WTC11 (cell line): ENCODE results near the gene NOC2L. TPM values are rescaled to one million over a fixed set of nuclear protein-coding genes. Genes with fewer than 3 reads are reported as not detected.

Experiments
- ATAC-seq: fragments of 200-7000 bp; cut with Tn5 transposase; 2 replicates; pipeline ENCODE4 v1.10.0; 2021; ENCODE audit warnings: mild to moderate bottlenecking, moderate library complexity
- CTCF ChIA-PET: fragments of 300-600 bp; sonication (Branson Sonifier 250); formaldehyde crosslinking; loops from one replicate; lab custom pipeline; 2021; ENCODE audit warnings: antibody characterized with exemption; lab: Charles Lee
- POLR2A ChIA-PET: fragments of 350-600 bp; sonication (Branson Sonifier 250); formaldehyde crosslinking; loops from one replicate; lab custom pipeline; 2021; ENCODE audit warnings: antibody characterized with exemption; lab: Charles Lee
- DNase-seq: peaks from one replicate; pipeline ENCODE4 v3.0.0; 2021; ENCODE audit warnings: low spot score
- H3K27ac Mint-ChIP-seq: 2 replicates; pipeline ENCODE4 v1.8.0; 2021; ENCODE audit warnings: mixed read lengths
- H3K27me3 Mint-ChIP-seq: 2 replicates; pipeline ENCODE4 v1.8.0; 2021; ENCODE audit warnings: low read depth, mild to moderate bottlenecking, moderate library complexity, mixed read lengths
- H3K36me3 Mint-ChIP-seq: 2 replicates; pipeline ENCODE4 v1.8.0; 2021; ENCODE audit warnings: mixed read lengths
- H3K4me1 Mint-ChIP-seq: 2 replicates; pipeline ENCODE4 v1.8.0; 2022; ENCODE audit warnings: mixed read lengths
- H3K4me3 Mint-ChIP-seq: 2 replicates; pipeline ENCODE4 v1.8.0; 2021; ENCODE audit warnings: mild to moderate bottlenecking, moderate library complexity, mixed read lengths
- H3K9me3 Mint-ChIP-seq: 2 replicates; pipeline ENCODE4 v1.8.0; 2021; ENCODE audit warnings: mixed read lengths
- ELF4 ChIP-seq: sonication (generic); formaldehyde crosslinking; IDR thresholded peaks from 2 replicates; pipeline ENCODE4 v1.8.1; 2022; ENCODE audit warnings: low read depth, mild to moderate bottlenecking, moderate library complexity, missing genetic modification reagents
- FOXK1 ChIP-seq: sonication (generic); formaldehyde crosslinking; IDR thresholded peaks from 2 replicates; pipeline ENCODE4 v1.8.0; 2022; ENCODE audit warnings: mild to moderate bottlenecking, moderate library complexity, missing genetic modification reagents
- GTF2I ChIP-seq: fragments of 250-450 bp; sonication (Bioruptor Pico); conservative IDR thresholded peaks from 2 replicates; pipeline ENCODE4 v1.4.0; 2021; ENCODE audit warnings: mild to moderate bottlenecking
- HMGA2 ChIP-seq: fragments of 250-450 bp; sonication (Bioruptor Pico); IDR thresholded peaks from 2 replicates; pipeline ENCODE4 v1.4.0; 2021; ENCODE audit warnings: mild to moderate bottlenecking, moderate library complexity
- JUN ChIP-seq: sonication (generic); formaldehyde crosslinking; IDR thresholded peaks from 2 replicates; pipeline ENCODE4 v1.8.0; 2023; ENCODE audit warnings: mild to moderate bottlenecking, missing genetic modification reagents
- OVOL2 ChIP-seq: fragments of 250-450 bp; sonication (Bioruptor Pico); IDR thresholded peaks from 2 replicates; pipeline ENCODE4 v1.9.0; 2021; ENCODE audit warnings: mild to moderate bottlenecking, borderline replicate concordance
- SOX15 ChIP-seq: fragments of 250-450 bp; sonication (Bioruptor Pico); IDR thresholded peaks from 2 replicates; pipeline ENCODE4 v1.9.0; 2021; ENCODE audit warnings: mild to moderate bottlenecking
- ZNF317 ChIP-seq: sonication (generic); formaldehyde crosslinking; IDR thresholded peaks from 2 replicates; pipeline ENCODE4 v1.8.1; 2023; ENCODE audit warnings: low read depth, mild to moderate bottlenecking, moderate library complexity, missing genetic modification reagents, borderline replicate concordance
- ZNF416 ChIP-seq: fragments of 250-450 bp; sonication (Bioruptor Pico); IDR thresholded peaks from 2 replicates; pipeline ENCODE4 v1.9.0; 2021; ENCODE audit warnings: mild to moderate bottlenecking, inconsistent platforms
- total RNA-seq: library from RNA; stranded (reverse); gene quantifications from 3 replicates; pipeline ENCODE4 v1.2.3, GENCODE V29; 2021
- TF ChIP-seq, protein P1 (sequence below): sonication (generic); formaldehyde crosslinking; IDR thresholded peaks from 2 replicates; pipeline ENCODE4 v1.8.1; 2023; ENCODE audit warnings: mild to moderate bottlenecking, missing genetic modification reagents, moderate library complexity
- TF ChIP-seq, protein P2 (sequence below): sonication (generic); formaldehyde crosslinking; IDR thresholded peaks from 2 replicates; pipeline ENCODE4 v1.8.1; 2023; ENCODE audit warnings: mild to moderate bottlenecking, missing genetic modification reagents
- TF ChIP-seq, protein P3 (sequence below): sonication (generic); formaldehyde crosslinking; conservative IDR thresholded peaks from 2 replicates; pipeline ENCODE4 v1.8.1; 2022; ENCODE audit warnings: mild to moderate bottlenecking, missing genetic modification reagents
- TF ChIP-seq, protein P4 (sequence below): sonication (generic); formaldehyde crosslinking; IDR thresholded peaks from 2 replicates; pipeline ENCODE4 v1.8.1; 2022; ENCODE audit warnings: mild to moderate bottlenecking, moderate library complexity, missing genetic modification reagents
- TF ChIP-seq, protein P5 (sequence below): sonication (generic); formaldehyde crosslinking; IDR thresholded peaks from 2 replicates; pipeline ENCODE4 v1.8.0; 2022; ENCODE audit warnings: mild to moderate bottlenecking, missing genetic modification reagents
- TF ChIP-seq, protein P6 (sequence below): sonication (generic); formaldehyde crosslinking; IDR thresholded peaks from 2 replicates; pipeline ENCODE4 v1.8.0; 2022; ENCODE audit warnings: missing genetic modification reagents

NOC2L gene
- total RNA-seq, 1 experiment from 2014 or later: 182 TPM

DNA sequence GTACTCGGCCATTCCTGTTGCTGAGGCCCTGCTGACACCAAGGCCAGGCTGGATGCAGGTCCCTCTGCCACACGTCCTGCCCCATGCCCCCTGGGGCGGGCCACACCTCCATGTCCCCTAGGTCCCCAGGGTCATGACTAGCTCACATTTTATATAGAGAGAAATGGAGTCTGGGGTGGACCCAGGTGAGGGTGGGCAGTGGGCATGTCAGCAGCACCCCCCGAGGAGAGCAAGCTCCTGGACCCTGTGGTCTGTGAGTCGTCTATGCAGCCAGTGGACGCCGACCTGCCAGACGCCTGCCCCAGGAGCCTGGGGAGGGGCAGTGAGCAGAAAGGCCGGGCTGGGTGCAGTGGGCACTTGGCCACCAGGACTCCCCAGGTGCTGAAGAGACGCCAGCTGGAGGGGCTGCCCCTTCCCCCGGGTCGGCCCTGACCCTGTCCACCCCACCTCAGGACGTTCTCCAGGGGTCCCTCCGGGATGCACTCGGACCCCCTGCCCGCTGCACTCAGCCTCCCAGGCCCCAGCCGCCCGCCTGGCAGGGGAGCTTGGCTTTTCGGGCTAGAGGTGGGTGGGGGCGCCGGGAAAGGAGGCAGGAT lies 19.4 kb downstream of the NOC2L start:
- Mint-ChIP-seq H3K27ac (no peak overlapping the region), H3K9me3 (no peaks in the 10 kb centered on the region), H3K36me3 (no peaks in the 10 kb centered on the region), H3K4me3 (peak overlapping the region; percentile 33), H3K4me1 (peaks cover 15% of the 10 kb centered on the region), H3K27me3 (peaks cover 72% of the 10 kb centered on the region)
- ChIA-PET POLR2A (interaction anchor here (1.1 kb wide), 1 partner anchor 34 kb away, joined by 3 read pairs; no protein-coding TSS in a partner anchor), CTCF (interaction anchor here (0.6 to 4.9 kb wide), 12 partner anchors 12 to 339 kb away, joined by 3 to 40 read pairs (median 4); partner anchors contain the start of gene AGRN)
- DNase-seq (no peak), ATAC-seq (no peak)
- TF ChIP-seq ZNF416 (CRISPR knock-in tag) (no peak), ELF4 (CRISPR knock-in tag) (no peak), HMGA2 (CRISPR knock-in tag) (no peak), FOXK1 (CRISPR knock-in tag) (no peak), GTF2I (CRISPR knock-in tag) (no peak), JUN (CRISPR knock-in tag) (no peak), OVOL2 (CRISPR knock-in tag) (no peak), SOX15 (CRISPR knock-in tag) (no peak), ZNF317 (CRISPR knock-in tag) (no peak)
- TF ChIP-seq, protein P1, sequence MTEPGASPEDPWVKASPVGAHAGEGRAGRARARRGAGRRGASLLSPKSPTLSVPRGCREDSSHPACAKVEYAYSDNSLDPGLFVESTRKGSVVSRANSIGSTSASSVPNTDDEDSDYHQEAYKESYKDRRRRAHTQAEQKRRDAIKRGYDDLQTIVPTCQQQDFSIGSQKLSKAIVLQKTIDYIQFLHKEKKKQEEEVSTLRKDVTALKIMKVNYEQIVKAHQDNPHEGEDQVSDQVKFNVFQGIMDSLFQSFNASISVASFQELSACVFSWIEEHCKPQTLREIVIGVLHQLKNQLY (CRISPR knock-in tag): no peak
- TF ChIP-seq, protein P2, sequence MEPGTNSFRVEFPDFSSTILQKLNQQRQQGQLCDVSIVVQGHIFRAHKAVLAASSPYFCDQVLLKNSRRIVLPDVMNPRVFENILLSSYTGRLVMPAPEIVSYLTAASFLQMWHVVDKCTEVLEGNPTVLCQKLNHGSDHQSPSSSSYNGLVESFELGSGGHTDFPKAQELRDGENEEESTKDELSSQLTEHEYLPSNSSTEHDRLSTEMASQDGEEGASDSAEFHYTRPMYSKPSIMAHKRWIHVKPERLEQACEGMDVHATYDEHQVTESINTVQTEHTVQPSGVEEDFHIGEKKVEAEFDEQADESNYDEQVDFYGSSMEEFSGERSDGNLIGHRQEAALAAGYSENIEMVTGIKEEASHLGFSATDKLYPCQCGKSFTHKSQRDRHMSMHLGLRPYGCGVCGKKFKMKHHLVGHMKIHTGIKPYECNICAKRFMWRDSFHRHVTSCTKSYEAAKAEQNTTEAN (CRISPR knock-in tag): no peak
- TF ChIP-seq, protein P3, sequence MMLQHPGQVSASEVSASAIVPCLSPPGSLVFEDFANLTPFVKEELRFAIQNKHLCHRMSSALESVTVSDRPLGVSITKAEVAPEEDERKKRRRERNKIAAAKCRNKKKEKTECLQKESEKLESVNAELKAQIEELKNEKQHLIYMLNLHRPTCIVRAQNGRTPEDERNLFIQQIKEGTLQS (CRISPR knock-in tag): no peak
- TF ChIP-seq, protein P4, sequence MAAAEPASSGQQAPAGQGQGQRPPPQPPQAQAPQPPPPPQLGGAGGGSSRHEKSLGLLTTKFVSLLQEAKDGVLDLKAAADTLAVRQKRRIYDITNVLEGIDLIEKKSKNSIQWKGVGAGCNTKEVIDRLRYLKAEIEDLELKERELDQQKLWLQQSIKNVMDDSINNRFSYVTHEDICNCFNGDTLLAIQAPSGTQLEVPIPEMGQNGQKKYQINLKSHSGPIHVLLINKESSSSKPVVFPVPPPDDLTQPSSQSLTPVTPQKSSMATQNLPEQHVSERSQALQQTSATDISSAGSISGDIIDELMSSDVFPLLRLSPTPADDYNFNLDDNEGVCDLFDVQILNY (CRISPR knock-in tag): no peak
- TF ChIP-seq, protein P5, sequence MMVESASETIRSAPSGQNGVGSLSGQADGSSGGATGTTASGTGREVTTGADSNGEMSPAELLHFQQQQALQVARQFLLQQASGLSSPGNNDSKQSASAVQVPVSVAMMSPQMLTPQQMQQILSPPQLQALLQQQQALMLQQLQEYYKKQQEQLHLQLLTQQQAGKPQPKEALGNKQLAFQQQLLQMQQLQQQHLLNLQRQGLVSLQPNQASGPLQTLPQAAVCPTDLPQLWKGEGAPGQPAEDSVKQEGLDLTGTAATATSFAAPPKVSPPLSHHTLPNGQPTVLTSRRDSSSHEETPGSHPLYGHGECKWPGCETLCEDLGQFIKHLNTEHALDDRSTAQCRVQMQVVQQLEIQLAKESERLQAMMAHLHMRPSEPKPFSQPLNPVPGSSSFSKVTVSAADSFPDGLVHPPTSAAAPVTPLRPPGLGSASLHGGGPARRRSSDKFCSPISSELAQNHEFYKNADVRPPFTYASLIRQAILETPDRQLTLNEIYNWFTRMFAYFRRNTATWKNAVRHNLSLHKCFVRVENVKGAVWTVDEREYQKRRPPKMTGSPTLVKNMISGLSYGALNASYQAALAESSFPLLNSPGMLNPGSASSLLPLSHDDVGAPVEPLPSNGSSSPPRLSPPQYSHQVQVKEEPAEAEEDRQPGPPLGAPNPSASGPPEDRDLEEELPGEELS (CRISPR knock-in tag): no peak
- TF ChIP-seq, protein P6, sequence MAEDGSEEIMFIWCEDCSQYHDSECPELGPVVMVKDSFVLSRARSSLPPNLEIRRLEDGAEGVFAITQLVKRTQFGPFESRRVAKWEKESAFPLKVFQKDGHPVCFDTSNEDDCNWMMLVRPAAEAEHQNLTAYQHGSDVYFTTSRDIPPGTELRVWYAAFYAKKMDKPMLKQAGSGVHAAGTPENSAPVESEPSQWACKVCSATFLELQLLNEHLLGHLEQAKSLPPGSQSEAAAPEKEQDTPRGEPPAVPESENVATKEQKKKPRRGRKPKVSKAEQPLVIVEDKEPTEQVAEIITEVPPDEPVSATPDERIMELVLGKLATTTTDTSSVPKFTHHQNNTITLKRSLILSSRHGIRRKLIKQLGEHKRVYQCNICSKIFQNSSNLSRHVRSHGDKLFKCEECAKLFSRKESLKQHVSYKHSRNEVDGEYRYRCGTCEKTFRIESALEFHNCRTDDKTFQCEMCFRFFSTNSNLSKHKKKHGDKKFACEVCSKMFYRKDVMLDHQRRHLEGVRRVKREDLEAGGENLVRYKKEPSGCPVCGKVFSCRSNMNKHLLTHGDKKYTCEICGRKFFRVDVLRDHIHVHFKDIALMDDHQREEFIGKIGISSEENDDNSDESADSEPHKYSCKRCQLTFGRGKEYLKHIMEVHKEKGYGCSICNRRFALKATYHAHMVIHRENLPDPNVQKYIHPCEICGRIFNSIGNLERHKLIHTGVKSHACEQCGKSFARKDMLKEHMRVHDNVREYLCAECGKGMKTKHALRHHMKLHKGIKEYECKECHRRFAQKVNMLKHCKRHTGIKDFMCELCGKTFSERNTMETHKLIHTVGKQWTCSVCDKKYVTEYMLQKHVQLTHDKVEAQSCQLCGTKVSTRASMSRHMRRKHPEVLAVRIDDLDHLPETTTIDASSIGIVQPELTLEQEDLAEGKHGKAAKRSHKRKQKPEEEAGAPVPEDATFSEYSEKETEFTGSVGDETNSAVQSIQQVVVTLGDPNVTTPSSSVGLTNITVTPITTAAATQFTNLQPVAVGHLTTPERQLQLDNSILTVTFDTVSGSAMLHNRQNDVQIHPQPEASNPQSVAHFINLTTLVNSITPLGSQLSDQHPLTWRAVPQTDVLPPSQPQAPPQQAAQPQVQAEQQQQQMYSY: no peak
